Stimulated activated CD4-positive, alpha-beta T cell treated with anti-CD3 and anti-CD28 coated beads, TNF-alpha, amount 100 ng/mL, for 4 hours (primary cell): ENCODE data around the gene ANGPTL7.
"Not testable (repeated sequence)": the region's sequence is repeated elsewhere in the genome, so short reads cannot be mapped to it uniquely, and the experiment has no call there.

Experiments
- DNase-seq, 3 experiments: peaks; one replicate each; pipeline ENCODE4 v3.0.0-alpha.2; 2020; ENCODE audit warnings: low read depth in 3 of 3

Gene ANGPTL7

GRCh38 chr1:11188858-11189451, at the start of gene ANGPTL7:
Gene ANGPTL7, plus strand, starts transcription at chr1:11189355. Its CDS starts 225 bp downstream, at chr1:11189580.
- DNase-seq, result no peak

GRCh38 chr1:11142618-11143391, 46.4 kb upstream of the ANGPTL7 start:
- DNase-seq, result no peak

GRCh38 chr1:11143401-11143800, 45.8 kb upstream of the ANGPTL7 start:
- no peak for DNase-seq

GRCh38 chr1:11143907-11144306, 45.2 kb upstream of the ANGPTL7 start:
- no peak for DNase-seq

GRCh38 chr1:11144570-11145256, 44.4 kb upstream of the ANGPTL7 start:
- no peak for DNase-seq

- DNase-seq, result no peak
Measured at GRCh38 chr1:11145741-11146140, 43.4 kb upstream of the ANGPTL7 start.

- DNase-seq, result no peak
Measured at GRCh38 chr1:11147197-11147770, 41.9 kb upstream of the ANGPTL7 start.

GRCh38 chr1:11150326-11150725, 38.8 kb upstream of the ANGPTL7 start:
- no peak for DNase-seq

GRCh38 chr1:11151114-11151513, 38.0 kb upstream of the ANGPTL7 start:
- no peak for DNase-seq

- no peak for DNase-seq
Measured at GRCh38 chr1:11151826-11152612, 37.1 kb upstream of the ANGPTL7 start.

- no peak for DNase-seq
Measured at GRCh38 chr1:11152755-11153154, 36.4 kb upstream of the ANGPTL7 start.

- DNase-seq, result no peak
Measured at GRCh38 chr1:11153184-11153583, 36.0 kb upstream of the ANGPTL7 start.

GRCh38 chr1:11156441-11156840, 32.7 kb upstream of the ANGPTL7 start:
- DNase-seq, result no peak

GRCh38 chr1:11156963-11157362, 32.2 kb upstream of the ANGPTL7 start:
- no peak for DNase-seq

GRCh38 chr1:11157394-11157793, 31.8 kb upstream of the ANGPTL7 start:
- no peak for DNase-seq

GRCh38 chr1:11157867-11158266, 31.3 kb upstream of the ANGPTL7 start:
- no peak for DNase-seq

GRCh38 chr1:11158291-11158690, 30.9 kb upstream of the ANGPTL7 start:
- DNase-seq, result no peak

GRCh38 chr1:11158720-11159321, 30.3 kb upstream of the ANGPTL7 start:
- DNase-seq, result no peak

- DNase-seq, result not testable (repeated sequence)
Measured at GRCh38 chr1:11162752-11163151, 26.4 kb upstream of the ANGPTL7 start.

GRCh38 chr1:11166744-11167143, 22.4 kb upstream of the ANGPTL7 start:
- not testable (repeated sequence) for DNase-seq

GRCh38 chr1:11168731-11169130, 20.4 kb upstream of the ANGPTL7 start:
- no peak for DNase-seq
